Type B pancreatic cell (in vitro differentiated cells): ENCODE measurements around the gene CFL2. TPM values are rescaled to one million over a fixed set of nuclear protein-coding genes. Genes with fewer than 3 reads are reported as not detected.

Source experiments
- DNase-seq: peaks from one replicate; pipeline ENCODE4 v3.0.0; 2021; ENCODE audit warnings: mixed read lengths; ENCODE audit not compliant: unreplicated experiment; ENCODE audit errors: extremely low spot score
- H3K27ac Mint-ChIP-seq: 2 replicates; pipeline ENCODE4 v1.8.0; 2021; ENCODE audit warnings: mild to moderate bottlenecking, mixed read lengths
- H3K27me3 Mint-ChIP-seq: 2 replicates; pipeline ENCODE4 v1.8.0; 2021; ENCODE audit warnings: mixed read lengths
- H3K36me3 Mint-ChIP-seq: 2 replicates; pipeline ENCODE4 v1.8.0; 2021; ENCODE audit warnings: mixed read lengths
- H3K4me1 Mint-ChIP-seq: one replicate; pipeline ENCODE4 v1.8.0; 2021; ENCODE audit warnings: mixed read lengths; ENCODE audit not compliant: unreplicated experiment
- H3K4me3 Mint-ChIP-seq: 2 replicates; pipeline ENCODE4 v1.8.0; 2021; ENCODE audit warnings: mild to moderate bottlenecking, mixed read lengths
- H3K9me3 Mint-ChIP-seq: 2 replicates; pipeline ENCODE4 v1.8.0; 2021; ENCODE audit warnings: mixed read lengths
- CTCF ChIP-seq: fragments of 200-600 bp; sonication (generic); conservative IDR thresholded peaks from 2 replicates; pipeline ENCODE4 v1.5.0; 2021; ENCODE audit warnings: antibody characterized with exemption, mild to moderate bottlenecking
- total RNA-seq: library from RNA; stranded (reverse); gene quantifications from 2 replicates; pipeline ENCODE4 v1.2.1, GENCODE V29; 2021; ENCODE audit warnings: low replicate concordance

Gene CFL2
- total RNA-seq, 1 donor from 2014 or later: 35.8 TPM

- TF ChIP-seq CTCF: no peak
- Mint-ChIP-seq H3K4me3 (no peak overlapping the region), H3K36me3 (no peaks in the 10 kb centered on the region), H3K27me3 (no peaks in the 10 kb centered on the region), H3K4me1 (peaks cover 4% of the 10 kb centered on the region), H3K27ac (no peak overlapping the region), H3K9me3 (no peaks in the 10 kb centered on the region)
- DNase-seq: no peak
These were observed 18.4 kb upstream of the CFL2 start for GRCh38 chr14:34732802-34733201.

GRCh38 chr14:34723867-34724266, 9.5 kb upstream of the CFL2 start:
- Mint-ChIP-seq H3K27ac (no peak overlapping the region), H3K9me3 (no peaks in the 10 kb centered on the region), H3K27me3 (no peaks in the 10 kb centered on the region), H3K4me3 (no peak overlapping the region), H3K36me3 (no peaks in the 10 kb centered on the region), H3K4me1 (peaks cover 8% of the 10 kb centered on the region)
- DNase-seq: no peak
- no peak for TF ChIP-seq CTCF

DNA sequence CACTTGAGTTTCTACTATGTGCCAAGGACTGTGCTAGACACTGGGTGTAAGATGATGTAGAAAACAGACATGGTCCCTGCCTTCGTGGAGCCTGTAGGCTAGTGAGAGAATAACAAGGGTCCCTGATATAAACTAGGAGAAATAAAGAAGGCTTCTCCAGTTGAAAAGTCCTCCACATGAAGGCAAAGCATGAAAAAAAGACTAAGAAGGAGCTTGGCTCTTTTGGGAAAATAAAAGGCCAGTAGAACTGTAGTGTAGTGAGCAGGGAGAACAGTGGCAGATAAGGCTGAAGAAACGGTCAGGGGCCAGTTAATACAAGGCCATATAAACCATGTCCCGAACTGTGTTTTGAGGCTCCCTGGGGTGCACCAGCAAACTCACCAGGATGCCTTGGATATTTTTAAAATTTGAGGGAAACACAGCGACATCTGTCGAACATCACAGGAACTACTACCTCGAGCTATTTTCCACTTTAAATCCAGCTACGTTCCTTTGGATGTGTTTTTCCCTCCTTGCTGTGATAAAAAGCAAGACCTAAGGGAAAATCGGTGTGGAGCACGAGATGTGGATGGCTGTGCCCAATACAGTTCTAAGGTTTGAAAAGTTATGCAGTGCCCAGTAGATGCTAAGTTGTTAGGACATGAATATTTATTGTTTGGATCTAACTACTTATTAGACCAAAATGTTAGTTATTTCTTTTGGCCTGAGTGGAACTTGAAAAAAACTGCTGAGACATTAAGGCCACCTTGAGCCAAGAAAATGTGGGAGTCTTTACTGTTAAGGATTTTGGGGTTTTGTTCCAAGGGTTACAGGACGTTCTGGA, 8.5 kb upstream of the CFL2 start:
- Mint-ChIP-seq H3K36me3 (no peaks in the 10 kb centered on the region), H3K4me3 (no peak overlapping the region), H3K4me1 (peaks cover 8% of the 10 kb centered on the region), H3K27ac (no peak overlapping the region), H3K9me3 (no peaks in the 10 kb centered on the region), H3K27me3 (no peaks in the 10 kb centered on the region)
- DNase-seq: no peak
- peak; percentile 89 for TF ChIP-seq CTCF

- Mint-ChIP-seq H3K9me3 (no peaks in the 10 kb centered on the region), H3K4me3 (no peak overlapping the region)
- TF ChIP-seq CTCF: no peak
These were observed 6.7 kb upstream of the CFL2 start for GRCh38 chr14:34721129-34721528.

DNA sequence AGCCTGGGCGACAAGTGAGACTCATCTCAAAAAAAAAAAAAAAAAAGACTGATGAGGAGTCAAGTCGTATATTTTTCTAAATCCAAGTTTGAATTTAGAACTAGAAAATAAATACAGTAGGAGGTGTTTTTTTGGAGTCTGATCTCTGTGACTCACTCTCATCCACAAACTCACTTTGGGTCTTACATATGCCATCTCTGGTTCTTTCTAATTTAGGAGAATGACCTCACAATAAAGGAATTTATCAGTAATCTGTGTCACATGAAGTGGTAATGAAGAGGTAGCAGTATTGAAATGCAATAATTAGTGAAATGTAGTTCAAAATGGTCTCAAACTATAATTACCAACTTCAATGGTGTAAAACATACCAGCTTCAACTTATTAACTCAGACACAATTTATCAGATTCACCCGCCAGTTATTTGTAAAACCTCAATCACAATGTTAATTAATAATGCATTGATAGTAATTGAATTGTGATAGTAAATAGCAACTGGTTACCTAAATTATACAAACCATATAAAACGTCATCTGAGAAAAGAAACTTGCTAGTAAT, 4.4 kb upstream of the CFL2 start:
- Mint-ChIP-seq H3K27ac (no peak overlapping the region), H3K4me3 (no peak overlapping the region)
- DNase-seq: no peak

More at GRCh38 chr14:34721129-34721528, 6.7 kb upstream of the CFL2 start:
- Mint-ChIP-seq H3K27me3 (no peaks in the 10 kb centered on the region), H3K27ac (no peak overlapping the region), H3K36me3 (no peaks in the 10 kb centered on the region), H3K4me1 (peaks cover 8% of the 10 kb centered on the region)
- DNase-seq: no peak

More for the DNA sequence above, 4.4 kb upstream of the CFL2 start:
- no peak for TF ChIP-seq CTCF
- Mint-ChIP-seq H3K4me1 (peaks cover 8% of the 10 kb centered on the region), H3K9me3 (no peaks in the 10 kb centered on the region), H3K36me3 (no peaks in the 10 kb centered on the region), H3K27me3 (no peaks in the 10 kb centered on the region)
